ENCODE measurements around the gene PKDREJ.
"Not testable (repeated sequence)": the region's sequence is repeated elsewhere in the genome, so short reads cannot be mapped to it uniquely, and the experiment has no call there.

PKDREJ gene

GRCh38 chr22:46287873-46288751 is 25.0 kb upstream of the PKDREJ start:
- no peak for DNase-seq

- DNase-seq: no peak
These were observed 24.1 kb upstream of the PKDREJ start for GRCh38 chr22:46286941-46287872.

- DNase-seq: no peak
These were observed 22.9 kb upstream of the PKDREJ start for GRCh38 chr22:46286006-46286405.

GRCh38 chr22:46281866-46282678 is 18.9 kb upstream of the PKDREJ start:
- DNase-seq: no peak

- no peak for DNase-seq
These were observed 18.0 kb upstream of the PKDREJ start for GRCh38 chr22:46280999-46281623.

GRCh38 chr22:46280063-46280817 is 17.1 kb upstream of the PKDREJ start:
- no peak for DNase-seq

GRCh38 chr22:46278656-46279645 is 15.8 kb upstream of the PKDREJ start:
- DNase-seq: no peak

- DNase-seq: no peak
These were observed 13.4 kb upstream of the PKDREJ start for GRCh38 chr22:46276563-46276962.

- DNase-seq: no peak
These were observed 12.4 kb upstream of the PKDREJ start for GRCh38 chr22:46275455-46276122.

- no peak for DNase-seq
These were observed 11.2 kb upstream of the PKDREJ start for GRCh38 chr22:46274381-46274780.

- no peak for DNase-seq
These were observed 10.4 kb upstream of the PKDREJ start for GRCh38 chr22:46273432-46274148.

GRCh38 chr22:46272762-46273431 is 9.8 kb upstream of the PKDREJ start:
- DNase-seq: no peak

- DNase-seq: no peak
These were observed 9.1 kb upstream of the PKDREJ start for GRCh38 chr22:46272196-46272595.

- no peak for DNase-seq
These were observed 6.4 kb upstream of the PKDREJ start for GRCh38 chr22:46269564-46269963.

- DNase-seq: peak in 5 of 6 experiments; percentile 24 to 56 (median 48)
These were observed 4.5 kb upstream of the PKDREJ start, which contains the start of gene TTC38 for GRCh38 chr22:46267431-46268279. Gene TTC38 (plus strand): TSS chr22:46268008. CDS start chr22:46268040, 32 bp downstream.

- DNase-seq: not testable (repeated sequence)
These were observed 2.5 kb upstream of the PKDREJ start for GRCh38 chr22:46265627-46266026.

GRCh38 chr22:46264520-46264919 is 1.4 kb upstream of the PKDREJ start:
- not testable (repeated sequence) for DNase-seq
